SK-N-SH (cell line): Measurements from ENCODE around the gene ATP11A. TPM values are rescaled to one million over a fixed set of nuclear protein-coding genes. Genes with fewer than 3 reads are reported as not detected.

Experiments
- CTCF ChIA-PET: fragments of 300-600, 350-600 bp; formaldehyde crosslinking; extraction: SDS; loops from one replicate; lab custom pipeline; 2021; lab: Yijun Ruan, JAX
- POLR2A ChIA-PET: fragments of 350-600 bp; sonication (Branson Sonifier 250); formaldehyde crosslinking; extraction: SDS; loops from one replicate; lab custom pipeline; 2020; ENCODE audit warnings: antibody characterized with exemption, inconsistent platforms; lab: Yijun Ruan, JAX
- DNase-seq: peaks from one replicate; pipeline ENCODE4 v3.0.0; 2012
- H2AFZ ChIP-seq: fragments of 200-600 bp; sonication (generic); 2 replicates; pipeline ENCODE4 v1.8.1; 2016; ENCODE audit warnings: antibody characterized with exemption, mild to moderate bottlenecking, low read depth
- H3F3A ChIP-seq: fragments of 200-600 bp; sonication (generic); replicated peaks from 2 replicates; pipeline ENCODE3; 2016; ENCODE audit warnings: antibody characterized with exemption, mild to moderate bottlenecking; ENCODE audit not compliant: insufficient read depth
- H3K27ac ChIP-seq, 2 experiments: fragments of 200-500 bp in 1 of 2; fragments of 200-600 bp in 1 of 2; sonication (Bioruptor generic) in 1 of 2; sonication (generic), shearing (Covaris generic) in 1 of 2; 2 replicates each; pipeline versions ENCODE4 v1.5.1 to v1.6.1; 2014 to 2016; ENCODE audit warnings: low read depth in 2 of 2, inconsistent platforms in 1 of 2, low read length in 1 of 2, mild to moderate bottlenecking in 1 of 2, mixed read lengths in 1 of 2
- H3K27me3 ChIP-seq: fragments of 200-600 bp; sonication (generic), shearing (Covaris generic); 2 replicates; pipeline ENCODE4 v1.6.1; 2016; ENCODE audit warnings: mixed run types; ENCODE audit not compliant: insufficient read depth
- H3K36me3 ChIP-seq, 2 experiments: fragments of 200-500 bp in 1 of 2; fragments of 200-600 bp in 1 of 2; sonication (Bioruptor generic) in 1 of 2; sonication (generic) in 1 of 2; replicated peaks in 1 of 2; 2 replicates each; pipeline versions ENCODE3 to v1.5.1; 2014 to 2016; ENCODE audit warnings: low read length in 1 of 2, mild to moderate bottlenecking in 1 of 2; ENCODE audit not compliant: insufficient read depth in 2 of 2, control insufficient read depth in 1 of 2
- H3K4me1 ChIP-seq, 2 experiments: fragments of 200-500 bp in 1 of 2; fragments of 200-600 bp in 1 of 2; sonication (Bioruptor generic) in 1 of 2; sonication (generic), shearing (Covaris generic) in 1 of 2; 2 replicates each; pipeline versions ENCODE4 v1.5.1 to v1.6.1; 2014 to 2016; ENCODE audit warnings: low read depth in 1 of 2, low read length in 1 of 2, mixed run types in 1 of 2; ENCODE audit not compliant: insufficient read depth in 2 of 2, control insufficient read depth in 1 of 2
- H3K4me2 ChIP-seq: fragments of 200-600 bp; sonication (generic), shearing (Covaris generic); 2 replicates; pipeline ENCODE4 v1.6.1; 2017; ENCODE audit warnings: mixed run types
- H3K4me3 ChIP-seq, 2 experiments: fragments of 200-500 bp in 1 of 2; fragments of 200-600 bp in 1 of 2; sonication (Bioruptor generic) in 1 of 2; sonication (generic), shearing (Covaris generic) in 1 of 2; 2 replicates each; pipeline versions ENCODE4 v1.5.1 to v1.8.1; 2014 to 2016; ENCODE audit warnings: low read depth in 2 of 2, inconsistent platforms in 1 of 2, low read length in 1 of 2, mild to moderate bottlenecking in 1 of 2, mixed read lengths in 1 of 2, moderate library complexity in 1 of 2
- H3K79me2 ChIP-seq: fragments of 200-600 bp; sonication (generic); 2 replicates; pipeline ENCODE4 v1.8.1; 2017; ENCODE audit warnings: mild to moderate bottlenecking; ENCODE audit not compliant: insufficient read depth
- H3K9ac ChIP-seq: fragments of 200-600 bp; sonication (generic); 2 replicates; pipeline ENCODE4 v1.6.1; 2017; ENCODE audit warnings: mixed run types
- H3K9me2 ChIP-seq: fragments of 200-600 bp; sonication (generic); 2 replicates; pipeline ENCODE4 v1.6.1; 2017; ENCODE audit warnings: mixed run types
- H3K9me3 ChIP-seq: fragments of 200-600 bp; sonication (generic); 2 replicates; pipeline ENCODE4 v1.6.1; 2017; ENCODE audit warnings: mixed run types, mild to moderate bottlenecking, moderate library complexity
- H4K20me1 ChIP-seq: fragments of 200-600 bp; sonication (generic); 2 replicates; pipeline ENCODE4 v1.6.1; 2017; ENCODE audit warnings: mild to moderate bottlenecking, mixed run types; ENCODE audit not compliant: insufficient read depth
- CHD2 ChIP-seq: fragments of 150-350 bp; IDR thresholded peaks from 2 replicates; pipeline ENCODE4 v1.6.1; 2018; ENCODE audit warnings: low read length; ENCODE audit not compliant: partially characterized antibody
- CTCF ChIP-seq: fragments of 200-600 bp; sonication (generic); IDR thresholded peaks from 2 replicates; pipeline ENCODE4 v1.6.1; 2017; ENCODE audit warnings: antibody characterized with exemption, mild to moderate bottlenecking, moderate library complexity
- ELF1 ChIP-seq: IDR thresholded peaks from 2 replicates; pipeline ENCODE4 v1.4.0; 2012
- EP300 ChIP-seq, 2 experiments: IDR thresholded peaks; 2 replicates each; pipeline versions ENCODE4 v1.4.0 to v1.6.1; 2012; ENCODE audit warnings: borderline replicate concordance in 1 of 2, low read depth in 1 of 2, low read length in 1 of 2
- FOXM1 ChIP-seq: IDR thresholded peaks from 2 replicates; pipeline ENCODE4 v1.4.0; 2012; ENCODE audit warnings: low read depth, mild to moderate bottlenecking
- MAX ChIP-seq: IDR thresholded peaks from 2 replicates; pipeline ENCODE4 v1.4.0; 2012; ENCODE audit warnings: low read depth
- NFIC ChIP-seq: IDR thresholded peaks from 2 replicates; pipeline ENCODE4 v1.4.0; 2012; ENCODE audit warnings: borderline replicate concordance
- RAD21 ChIP-seq: IDR thresholded peaks from 2 replicates; pipeline ENCODE4 v1.6.1; 2012; ENCODE audit warnings: mild to moderate bottlenecking, low read length
- RCOR1 ChIP-seq: fragments of 150-350 bp; IDR thresholded peaks from 2 replicates; pipeline ENCODE4 v1.6.1; 2017; ENCODE audit warnings: antibody characterized with exemption, low read length
- RXRA ChIP-seq: IDR thresholded peaks from 2 replicates; pipeline ENCODE4 v1.4.0; 2012; ENCODE audit warnings: low read depth, mild to moderate bottlenecking, borderline replicate concordance
- SMC3 ChIP-seq: IDR thresholded peaks from 2 replicates; pipeline ENCODE4 v1.6.1; 2012; ENCODE audit warnings: low read depth, low read length, improper control_type of control experiment
- TCF12 ChIP-seq: IDR thresholded peaks from 2 replicates; pipeline ENCODE4 v1.4.0; 2012
- TEAD4 ChIP-seq: IDR thresholded peaks from 2 replicates; pipeline ENCODE4 v1.4.0; 2012; ENCODE audit warnings: mild to moderate bottlenecking, borderline replicate concordance; ENCODE audit not compliant: insufficient read depth
- YY1 ChIP-seq: IDR thresholded peaks from 2 replicates; pipeline ENCODE4 v1.4.0; 2012; ENCODE audit warnings: low read depth, mild to moderate bottlenecking
- ZBTB33 ChIP-seq: IDR thresholded peaks from 2 replicates; pipeline ENCODE4 v1.4.0; 2012; ENCODE audit warnings: low read depth, borderline replicate concordance
- WGBS: methylation state at CpG from one replicate; pipeline ENCODE4 v1.1.6; 2017; ENCODE audit warnings: low lambda C conversion rate; 5-methylcytosine and 5-hydroxymethylcytosine counted together
- polyA plus RNA-seq, 3 experiments: library from polyadenylated mRNA; depleted of rRNA; stranded (reverse); fragments of >200 nt; gene quantifications; 2 replicates each; pipeline ENCODE4 v1.2.3, GENCODE V29; 2012
- TF ChIP-seq, protein P1 (sequence below): fragments of 150-350 bp; IDR thresholded peaks from 2 replicates; pipeline ENCODE4 v1.6.1; 2016; ENCODE audit warnings: mild to moderate bottlenecking, low read depth, low read length
- TF ChIP-seq, protein P2 (sequence below): IDR thresholded peaks from 2 replicates; pipeline ENCODE4 v1.6.1; 2012; ENCODE audit warnings: mild to moderate bottlenecking, low read depth, low read length, moderate library complexity
- TF ChIP-seq, protein P3 (sequence below): IDR thresholded peaks from 2 replicates; pipeline ENCODE4; 2012

The ATP11A gene
- polyA plus RNA-seq, 1 of the 3 experiments (the other 2 are of a cell fraction), result 4.1 TPM

DNA sequence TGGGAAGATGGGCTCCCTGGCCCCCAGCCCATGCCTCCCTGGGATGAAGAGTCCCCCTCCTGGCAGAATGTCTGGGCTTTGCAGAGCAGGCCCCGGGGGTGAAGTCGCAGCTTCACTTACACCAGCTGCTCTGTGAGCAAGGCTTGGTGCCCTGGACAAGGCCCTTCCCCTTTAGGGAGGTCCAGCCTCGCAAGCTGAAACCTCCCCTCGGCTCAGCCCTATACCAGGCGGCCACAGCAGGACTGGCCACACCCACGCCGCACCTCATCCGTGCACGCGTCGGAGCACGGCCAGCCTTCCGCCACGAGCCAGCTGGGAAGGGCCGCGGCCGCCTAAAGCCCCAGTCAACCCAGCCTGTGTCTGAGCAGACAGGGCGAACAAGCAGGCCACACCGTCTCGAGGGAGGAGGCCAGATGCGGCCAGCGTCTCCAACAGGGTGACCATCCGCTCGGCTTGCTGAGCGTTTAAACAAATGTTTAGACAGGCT lies 196.0 kb downstream of the ATP11A start (continued):
- TF ChIP-seq, protein P1, sequence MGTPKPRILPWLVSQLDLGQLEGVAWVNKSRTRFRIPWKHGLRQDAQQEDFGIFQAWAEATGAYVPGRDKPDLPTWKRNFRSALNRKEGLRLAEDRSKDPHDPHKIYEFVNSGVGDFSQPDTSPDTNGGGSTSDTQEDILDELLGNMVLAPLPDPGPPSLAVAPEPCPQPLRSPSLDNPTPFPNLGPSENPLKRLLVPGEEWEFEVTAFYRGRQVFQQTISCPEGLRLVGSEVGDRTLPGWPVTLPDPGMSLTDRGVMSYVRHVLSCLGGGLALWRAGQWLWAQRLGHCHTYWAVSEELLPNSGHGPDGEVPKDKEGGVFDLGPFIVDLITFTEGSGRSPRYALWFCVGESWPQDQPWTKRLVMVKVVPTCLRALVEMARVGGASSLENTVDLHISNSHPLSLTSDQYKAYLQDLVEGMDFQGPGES, result no peak
- TF ChIP-seq YY1, result no peak
- no peak for TF ChIP-seq RXRA
- TF ChIP-seq RAD21, result no peak
- TF ChIP-seq FOXM1, result no peak
- TF ChIP-seq RCOR1, result peak; percentile 38; the same call in 1 of the 2 replicates
- no peak for TF ChIP-seq CTCF
- 0 out of 2 replicates have a peak, but pooled peaks have one; percentile 6 for TF ChIP-seq ELF1
- no peak for TF ChIP-seq NFIC
- TF ChIP-seq SMC3, result 0 out of 2 replicates have a peak, but pooled peaks have one; percentile 4

DNA sequence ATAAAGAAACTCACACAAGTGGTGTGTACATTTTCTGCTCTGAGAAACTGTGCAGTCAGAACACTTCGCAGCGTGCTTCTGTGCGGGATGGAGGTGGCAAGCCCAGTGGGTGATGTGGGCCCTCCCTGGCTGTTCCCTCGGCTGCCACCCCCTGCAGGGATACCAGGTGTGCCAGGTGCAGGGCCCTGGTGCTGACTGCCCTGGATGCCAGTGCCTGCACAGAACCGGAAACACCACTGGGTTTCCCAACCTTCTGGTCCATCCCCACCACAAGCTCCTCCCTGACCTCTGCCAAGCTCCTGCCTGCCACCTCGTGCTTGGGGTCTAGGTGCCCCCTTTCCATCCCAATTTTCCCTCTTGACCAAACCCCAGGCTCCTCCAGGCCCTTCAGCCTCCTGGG lies 197.3 kb downstream of the ATP11A start:
- Histone ChIP-seq H3K36me3 (peaks cover 0 to 3% of the 10 kb centered on the region in 2 experiments), H3K9me3 (no peaks in the 10 kb centered on the region), H3K4me1 (peaks cover 0 to 11% of the 10 kb centered on the region in 2 experiments; a peak in 2 of 4 replicates), H2AFZ (no peak overlapping the region), H3F3A (no peaks in the 10 kb centered on the region), H4K20me1 (no peaks in the 10 kb centered on the region), H3K27ac (no peak overlapping the region), H3K9me2 (no peaks in the 10 kb centered on the region), H3K4me2 (no peak overlapping the region), H3K9ac (no peak overlapping the region), H3K79me2 (no peaks in the 10 kb centered on the region), H3K27me3 (0 out of 2 replicates have a peak, but pooled peaks cover under 1% of the 10 kb centered on the region), H3K4me3 (no peak overlapping the region)
- WGBS, result 83% methylated on average over 6 of the region's 6 CpGs
- POLR2A ChIA-PET, result no interaction called here
- DNase-seq, result no peak
- TF ChIP-seq, protein P2, sequence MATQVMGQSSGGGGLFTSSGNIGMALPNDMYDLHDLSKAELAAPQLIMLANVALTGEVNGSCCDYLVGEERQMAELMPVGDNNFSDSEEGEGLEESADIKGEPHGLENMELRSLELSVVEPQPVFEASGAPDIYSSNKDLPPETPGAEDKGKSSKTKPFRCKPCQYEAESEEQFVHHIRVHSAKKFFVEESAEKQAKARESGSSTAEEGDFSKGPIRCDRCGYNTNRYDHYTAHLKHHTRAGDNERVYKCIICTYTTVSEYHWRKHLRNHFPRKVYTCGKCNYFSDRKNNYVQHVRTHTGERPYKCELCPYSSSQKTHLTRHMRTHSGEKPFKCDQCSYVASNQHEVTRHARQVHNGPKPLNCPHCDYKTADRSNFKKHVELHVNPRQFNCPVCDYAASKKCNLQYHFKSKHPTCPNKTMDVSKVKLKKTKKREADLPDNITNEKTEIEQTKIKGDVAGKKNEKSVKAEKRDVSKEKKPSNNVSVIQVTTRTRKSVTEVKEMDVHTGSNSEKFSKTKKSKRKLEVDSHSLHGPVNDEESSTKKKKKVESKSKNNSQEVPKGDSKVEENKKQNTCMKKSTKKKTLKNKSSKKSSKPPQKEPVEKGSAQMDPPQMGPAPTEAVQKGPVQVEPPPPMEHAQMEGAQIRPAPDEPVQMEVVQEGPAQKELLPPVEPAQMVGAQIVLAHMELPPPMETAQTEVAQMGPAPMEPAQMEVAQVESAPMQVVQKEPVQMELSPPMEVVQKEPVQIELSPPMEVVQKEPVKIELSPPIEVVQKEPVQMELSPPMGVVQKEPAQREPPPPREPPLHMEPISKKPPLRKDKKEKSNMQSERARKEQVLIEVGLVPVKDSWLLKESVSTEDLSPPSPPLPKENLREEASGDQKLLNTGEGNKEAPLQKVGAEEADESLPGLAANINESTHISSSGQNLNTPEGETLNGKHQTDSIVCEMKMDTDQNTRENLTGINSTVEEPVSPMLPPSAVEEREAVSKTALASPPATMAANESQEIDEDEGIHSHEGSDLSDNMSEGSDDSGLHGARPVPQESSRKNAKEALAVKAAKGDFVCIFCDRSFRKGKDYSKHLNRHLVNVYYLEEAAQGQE, result no peak
- TF ChIP-seq CHD2 (no peak), TCF12 (no peak), ZBTB33 (no peak), MAX (no peak), TEAD4 (no peak), EP300 (IDR thresholded peaks at IDR 0.05; ENCODE audit: borderline replicate concordance in 1 of 2, low read depth in 1 of 2, low read length in 1 of 2) (no peak)
- TF ChIP-seq, protein P3, sequence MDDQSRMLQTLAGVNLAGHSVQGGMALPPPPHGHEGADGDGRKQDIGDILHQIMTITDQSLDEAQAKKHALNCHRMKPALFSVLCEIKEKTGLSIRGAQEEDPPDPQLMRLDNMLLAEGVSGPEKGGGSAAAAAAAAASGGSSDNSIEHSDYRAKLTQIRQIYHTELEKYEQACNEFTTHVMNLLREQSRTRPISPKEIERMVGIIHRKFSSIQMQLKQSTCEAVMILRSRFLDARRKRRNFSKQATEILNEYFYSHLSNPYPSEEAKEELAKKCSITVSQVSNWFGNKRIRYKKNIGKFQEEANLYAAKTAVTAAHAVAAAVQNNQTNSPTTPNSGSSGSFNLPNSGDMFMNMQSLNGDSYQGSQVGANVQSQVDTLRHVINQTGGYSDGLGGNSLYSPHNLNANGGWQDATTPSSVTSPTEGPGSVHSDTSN, result no peak
- CTCF ChIA-PET, result interaction anchor here (3.1 to 3.8 kb wide), 2 partner anchors 13 to 45 kb away, joined by 12 to 23 read pairs; no protein-coding TSS in a partner anchor
